Liver (tissue), 9 donors: ENCODE measurements around the gene CCDC61. TPM values are rescaled to one million over a fixed set of nuclear protein-coding genes. Genes with fewer than 3 reads are reported as not detected.

Experiments used
- DNase-seq: peaks from one replicate; pipeline ENCODE4 v3.0.0-alpha.2; 2017; ENCODE audit warnings: low spot score
- H3K27ac ChIP-seq, 2 donors: one replicate each; pipeline ENCODE4 v1.7.0; 2013; ENCODE audit warnings: inconsistent platforms in 2 of 2, low read length in 2 of 2, control low read depth in 1 of 2, low read depth in 1 of 2, mild to moderate bottlenecking in 1 of 2
- H3K27me3 ChIP-seq, 4 donors: one replicate each; pipeline versions ENCODE4 v1.6.1 to v1.7.0; 2013; ENCODE audit warnings: low read length in 3 of 4, inconsistent platforms in 1 of 4, mild to moderate bottlenecking in 1 of 4, moderate library complexity in 1 of 4; ENCODE audit not compliant: control insufficient read depth in 4 of 4, insufficient read depth in 4 of 4
- H3K36me3 ChIP-seq, 4 donors: one replicate each; pipeline versions ENCODE4 v1.6.1 to v1.7.0; 2013; ENCODE audit warnings: low read length in 3 of 4, mild to moderate bottlenecking in 3 of 4, low read depth in 1 of 4, moderate library complexity in 1 of 4; ENCODE audit not compliant: control insufficient read depth in 4 of 4, insufficient read depth in 3 of 4
- H3K4me1 ChIP-seq, 4 donors: one replicate each; pipeline versions ENCODE4 v1.6.1 to v1.7.0; 2013; ENCODE audit warnings: low read length in 3 of 4, mild to moderate bottlenecking in 3 of 4, moderate library complexity in 1 of 4; ENCODE audit not compliant: control insufficient read depth in 4 of 4, insufficient read depth in 4 of 4
- H3K4me3 ChIP-seq, 3 donors: one replicate each; pipeline versions ENCODE4 v1.6.1 to v1.7.0; 2013; ENCODE audit warnings: low read length in 3 of 3, control low read depth in 1 of 3, low read depth in 1 of 3, mild to moderate bottlenecking in 1 of 3
- H3K9ac ChIP-seq, 2 donors: one replicate each; pipeline ENCODE4 v1.7.0; 2013; ENCODE audit warnings: low read length in 2 of 2, mild to moderate bottlenecking in 2 of 2, moderate library complexity in 2 of 2, control low read depth in 1 of 2, low read depth in 1 of 2
- H3K9me3 ChIP-seq, 4 donors: one replicate each; pipeline versions ENCODE4 v1.6.1 to v1.7.0; 2013; ENCODE audit warnings: low read length in 3 of 4; ENCODE audit not compliant: control insufficient read depth in 4 of 4
- ATF3 ChIP-seq: IDR thresholded peaks from 2 replicates; pipeline ENCODE4 v1.6.1; 2016; ENCODE audit warnings: antibody characterized with exemption
- CTCF ChIP-seq: fragments of 150-350 bp; IDR thresholded peaks from 2 replicates; pipeline ENCODE4 v1.5.1; 2017; ENCODE audit warnings: improper control_type of control experiment, low read depth, low read length; ENCODE audit not compliant: missing input control
- EGR1 ChIP-seq, 2 donors: IDR thresholded peaks; 2 replicates each; pipeline ENCODE4 v1.6.1; 2016 to 2018; ENCODE audit warnings: antibody characterized with exemption in 2 of 2, low read depth in 2 of 2
- FOXA1 ChIP-seq: IDR thresholded peaks from 2 replicates; pipeline ENCODE4 v1.6.1; 2016; ENCODE audit warnings: antibody characterized with exemption
- FOXA2 ChIP-seq: IDR thresholded peaks from 2 replicates; pipeline ENCODE4 v1.6.1; 2016; ENCODE audit warnings: antibody characterized with exemption
- GABPA ChIP-seq, 2 donors: IDR thresholded peaks in 1 of 2; conservative IDR thresholded peaks in 1 of 2; 2 replicates each; pipeline ENCODE4 v1.6.1; 2016; ENCODE audit warnings: antibody characterized with exemption in 2 of 2, mild to moderate bottlenecking in 1 of 2, moderate library complexity in 1 of 2
- HNF4A ChIP-seq, 2 donors: conservative IDR thresholded peaks; 2 replicates each; pipeline ENCODE4 v1.6.1; 2016; ENCODE audit warnings: antibody characterized with exemption in 2 of 2, mild to moderate bottlenecking in 2 of 2
- HNF4G ChIP-seq: IDR thresholded peaks from 2 replicates; pipeline ENCODE4 v1.6.1; 2016; ENCODE audit warnings: antibody characterized with exemption
- JUND ChIP-seq, 2 donors: IDR thresholded peaks; 2 replicates each; pipeline ENCODE4 v1.6.1; 2016; ENCODE audit warnings: antibody characterized with exemption in 2 of 2
- MAX ChIP-seq: IDR thresholded peaks from 2 replicates; pipeline ENCODE4 v1.6.1; 2016; ENCODE audit warnings: antibody characterized with exemption
- NR2F2 ChIP-seq: IDR thresholded peaks from 2 replicates; pipeline ENCODE4 v1.6.1; 2016; ENCODE audit warnings: antibody characterized with exemption
- RAD21 ChIP-seq, 2 donors: IDR thresholded peaks; 2 replicates each; pipeline ENCODE4 v1.6.1; 2016; ENCODE audit warnings: antibody characterized with exemption in 2 of 2, mild to moderate bottlenecking in 2 of 2
- REST ChIP-seq: IDR thresholded peaks from 2 replicates; pipeline ENCODE4 v1.6.1; 2016; ENCODE audit warnings: antibody characterized with exemption, mild to moderate bottlenecking
- RXRA ChIP-seq, 2 donors: IDR thresholded peaks; 2 replicates each; pipeline ENCODE4 v1.6.1; 2017 to 2018; ENCODE audit warnings: antibody characterized with exemption in 2 of 2, mild to moderate bottlenecking in 1 of 2
- SP1 ChIP-seq: IDR thresholded peaks from 2 replicates; pipeline ENCODE4 v1.6.1; 2018; ENCODE audit warnings: antibody characterized with exemption, mild to moderate bottlenecking
- TAF1 ChIP-seq: conservative IDR thresholded peaks from 2 replicates; pipeline ENCODE4 v1.6.1; 2016; ENCODE audit warnings: antibody characterized with exemption, mild to moderate bottlenecking
- YY1 ChIP-seq: IDR thresholded peaks from 2 replicates; pipeline ENCODE4 v1.6.1; 2016; ENCODE audit warnings: antibody characterized with exemption, mild to moderate bottlenecking
- ZBTB33 ChIP-seq: IDR thresholded peaks from 2 replicates; pipeline ENCODE4 v1.6.1; 2016; ENCODE audit warnings: antibody characterized with exemption
- WGBS: extraction: QIAGEN DNeasy Blood & Tissue Kit; methylation state at CpG from one replicate; pipeline ENCODE4 v1.1.7; 2013; 5-methylcytosine and 5-hydroxymethylcytosine counted together
- polyA plus RNA-seq, 2 donors: library from polyadenylated mRNA; stranded (reverse) in 1 of 2; unstranded in 1 of 2; fragments of 200-250 nt in 1 of 2; fragments of >200 nt in 1 of 2; fragmentation: Nextera tagmentation in 1 of 2; extraction: Ambion mirVana in 1 of 2; gene quantifications; one replicate each; pipeline versions ENCODE4 v1.2.1 to v1.2.3, GENCODE V29; 2013 to 2015
- total RNA-seq, 2 donors: library from RNA; depleted of rRNA; stranded (reverse); fragments of >200 nt; gene quantifications; one replicate each; pipeline ENCODE4 v1.2.3, GENCODE V29; 2014
- donor health status: healthy.
- donor health status: healthy.
- donor health status: healthy.
- donor health status: healthy.
- donor health status: healthy.

Gene CCDC61
- total and polyA plus RNA-seq, 4 donors, result 1.7 to 6.3 (median 2.9) TPM

- no peak overlapping the region for H3K9ac ChIP-seq
- TF ChIP-seq ATF3 (no peak), FOXA1 (no peak), MAX (no peak), RXRA (IDR thresholded peaks at IDR 0.05) (no peak), YY1 (no peak), HNF4G (no peak), CTCF (no peak), TAF1 (no peak), SP1 (no peak)
- H3K4me1 ChIP-seq, result no peaks in the 10 kb centered on the region
- H3K9me3 ChIP-seq, result peaks cover 2 to 5% (median 2%) of the 10 kb centered on the region in 4 donors
- no peak overlapping the region for H3K27ac ChIP-seq
- H3K27me3 ChIP-seq, result peaks cover 0 to 8% (median 1%) of the 10 kb centered on the region in 4 donors
- DNase-seq, result no peak
- 98% methylated on average over 1 of the region's 1 CpG for WGBS
- H3K4me3 ChIP-seq, result no peak overlapping the region
- H3K36me3 ChIP-seq, result no peaks in the 10 kb centered on the region
Observed at GRCh38 chr19:46043519-46043918, 48.3 kb downstream of the CCDC61 start.

GRCh38 chr19:46049597-46049996 lies 54.3 kb downstream of the CCDC61 start:
- Histone ChIP-seq H3K4me1 (no peaks in the 10 kb centered on the region), H3K36me3 (no peaks in the 10 kb centered on the region), H3K9ac (no peak overlapping the region), H3K27ac (no peak overlapping the region), H3K4me3 (no peak overlapping the region), H3K27me3 (peaks cover 0 to 4% (median 2%) of the 10 kb centered on the region in 4 donors), H3K9me3 (peaks cover 0 to 2% (median 0%) of the 10 kb centered on the region in 4 donors)
- DNase-seq, result no peak
- TF ChIP-seq YY1 (no peak), SP1 (no peak), RXRA (IDR thresholded peaks at IDR 0.05) (no peak), FOXA2 (no peak), FOXA1 (no peak), RAD21 (IDR thresholded peaks at IDR 0.05) (no peak), JUND (IDR thresholded peaks at IDR 0.05) (no peak), CTCF (no peak), EGR1 (IDR thresholded peaks at IDR 0.05; ENCODE audit: low read depth in 2 of 2) (no peak), TAF1 (no peak), ATF3 (no peak), REST (no peak), HNF4G (no peak), GABPA (IDR thresholded peaks at IDR 0.05 in 1 of 2, conservative IDR thresholded peaks at IDR 0.05 in 1 of 2) (no peak), NR2F2 (no peak), ZBTB33 (no peak), HNF4A (conservative IDR thresholded peaks at IDR 0.05) (no peak), MAX (no peak)
- 46% methylated on average over 7 of the region's 7 CpGs for WGBS
